Eye (tissue), 1 donor: ENCODE measurements around the gene C1orf232.
A peak's percentile ranks its signal among the peaks of the same experiment; 100 is the strongest.

Source experiments
- DNase-seq: peaks from one replicate; pipeline ENCODE4 v3.0.0-alpha.2; 2015

The C1orf232 gene

DNA sequence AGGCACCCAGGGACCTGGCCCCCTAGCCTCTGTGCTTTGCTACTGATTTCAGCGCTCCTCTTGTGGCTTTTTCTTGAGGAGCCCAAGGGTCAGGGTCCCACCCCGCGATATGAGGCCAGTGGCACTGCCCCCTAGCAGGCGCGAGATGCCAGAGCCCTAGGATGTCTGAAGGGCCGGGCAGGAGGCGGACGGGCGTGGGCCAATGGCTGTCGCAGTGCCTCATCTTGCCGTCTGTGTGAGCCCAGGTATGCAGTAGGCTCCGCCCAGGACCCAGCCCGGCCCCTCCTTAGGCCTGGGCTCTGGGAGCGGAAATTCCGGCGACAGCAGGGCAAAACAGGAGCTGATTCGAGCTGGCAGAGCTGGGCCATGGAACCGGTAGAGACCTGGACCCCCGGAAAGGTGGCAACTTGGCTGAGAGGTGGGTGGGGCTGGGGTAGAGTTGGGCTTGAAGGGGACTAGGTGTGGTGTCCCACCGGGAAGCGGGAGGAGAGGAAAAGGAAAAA is 8.5 kb upstream of the C1orf232 start, which contains the start of gene CNKSR1:
CNKSR1 (plus strand) TSS at position 310 of the 503 bp plus-strand sequence; CDS start at position 367, 57 bp downstream.
- no peak for DNase-seq

DNA sequence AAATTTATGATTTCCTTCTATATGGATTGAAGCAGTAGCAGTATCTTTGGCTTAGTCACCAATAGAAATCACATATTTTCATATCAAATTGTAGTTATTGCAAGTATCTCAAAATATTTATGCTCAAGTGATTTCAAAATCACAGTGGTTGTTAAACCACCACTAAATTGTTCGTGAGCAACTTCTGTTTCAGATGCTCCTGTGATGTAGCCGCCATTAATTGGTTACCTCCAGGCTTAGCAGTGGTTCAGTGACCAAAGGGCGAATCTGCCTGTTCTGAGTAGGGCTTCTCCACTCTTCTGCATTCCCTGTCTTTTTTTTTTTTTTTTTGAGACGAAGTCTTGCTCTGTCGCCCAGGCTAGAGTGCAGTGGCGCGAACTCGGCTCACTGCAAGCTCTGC is 6.6 kb upstream of the C1orf232 start:
- no peak for DNase-seq

DNA sequence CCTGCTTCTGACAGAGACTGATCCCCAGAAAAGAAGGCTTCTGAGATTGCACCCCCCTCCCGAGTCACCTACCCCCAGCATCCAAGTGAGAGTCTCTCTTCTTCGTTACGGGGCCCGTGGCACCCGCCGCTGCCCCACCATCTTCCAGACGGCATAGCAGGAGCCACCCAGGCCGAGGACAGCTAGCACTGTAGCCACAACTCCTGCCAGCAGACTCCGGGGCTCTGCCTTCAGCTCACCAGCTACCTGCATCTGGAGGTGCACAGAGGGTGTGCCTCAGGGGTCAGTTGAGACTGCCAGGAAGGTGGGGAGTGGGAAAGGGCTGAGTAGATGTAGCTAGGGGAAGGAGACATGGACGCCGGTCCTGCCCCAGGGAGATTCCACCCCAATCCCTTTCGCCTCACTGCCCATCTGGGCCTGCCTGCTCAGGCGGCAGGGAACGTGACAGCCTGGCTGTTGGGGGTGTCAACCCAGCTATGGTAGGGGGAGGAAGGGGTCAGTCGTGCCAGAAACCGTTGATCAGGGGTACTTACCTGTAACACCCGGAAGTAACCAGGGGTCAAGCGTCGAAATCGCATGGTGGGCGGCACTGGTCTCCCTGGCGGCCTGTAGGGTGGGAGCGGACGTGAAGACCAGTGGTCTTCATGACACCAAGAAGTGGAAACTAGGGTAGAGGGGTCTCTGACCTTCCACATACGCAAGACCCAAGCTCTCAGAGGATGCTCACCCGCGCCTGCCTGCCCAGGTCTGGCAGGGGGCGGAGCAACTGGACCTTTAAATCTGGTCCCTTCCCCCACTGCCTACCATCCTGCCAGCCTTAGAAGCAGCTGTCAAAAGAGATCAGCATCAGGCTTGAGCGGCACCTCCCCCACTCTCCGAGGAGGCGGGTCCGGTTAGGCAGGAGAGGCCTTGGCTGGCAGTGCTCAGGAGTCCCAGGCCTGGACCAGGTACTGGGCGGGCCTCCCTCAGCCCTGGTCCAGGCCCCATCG is 2.6 kb upstream of the C1orf232 start, which contains the start of gene ZNF593OS:
ZNF593OS (minus strand) TSS at position 749 of the 989 bp plus-strand sequence; CDS start at position 578, 171 bp downstream.
- peak; percentile 99 for DNase-seq

DNA sequence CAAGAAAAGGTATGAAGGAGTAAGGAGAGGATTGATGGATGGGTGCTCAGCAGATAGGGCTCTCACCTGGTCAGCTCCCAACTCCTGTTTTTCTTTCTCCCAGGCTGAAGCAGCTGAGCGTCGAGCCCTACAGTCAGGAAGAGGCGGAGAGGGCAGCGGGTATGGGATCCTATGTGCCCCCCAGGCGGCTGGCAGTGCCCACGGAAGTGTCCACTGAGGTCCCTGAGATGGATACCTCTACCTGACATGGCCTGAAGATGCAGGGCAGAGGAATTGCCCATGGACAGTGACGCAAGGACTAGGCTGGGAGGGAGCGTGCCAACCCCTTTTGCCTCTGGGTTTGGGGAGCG is 1.7 kb upstream of the C1orf232 start:
- DNase-seq, result no peak

DNA sequence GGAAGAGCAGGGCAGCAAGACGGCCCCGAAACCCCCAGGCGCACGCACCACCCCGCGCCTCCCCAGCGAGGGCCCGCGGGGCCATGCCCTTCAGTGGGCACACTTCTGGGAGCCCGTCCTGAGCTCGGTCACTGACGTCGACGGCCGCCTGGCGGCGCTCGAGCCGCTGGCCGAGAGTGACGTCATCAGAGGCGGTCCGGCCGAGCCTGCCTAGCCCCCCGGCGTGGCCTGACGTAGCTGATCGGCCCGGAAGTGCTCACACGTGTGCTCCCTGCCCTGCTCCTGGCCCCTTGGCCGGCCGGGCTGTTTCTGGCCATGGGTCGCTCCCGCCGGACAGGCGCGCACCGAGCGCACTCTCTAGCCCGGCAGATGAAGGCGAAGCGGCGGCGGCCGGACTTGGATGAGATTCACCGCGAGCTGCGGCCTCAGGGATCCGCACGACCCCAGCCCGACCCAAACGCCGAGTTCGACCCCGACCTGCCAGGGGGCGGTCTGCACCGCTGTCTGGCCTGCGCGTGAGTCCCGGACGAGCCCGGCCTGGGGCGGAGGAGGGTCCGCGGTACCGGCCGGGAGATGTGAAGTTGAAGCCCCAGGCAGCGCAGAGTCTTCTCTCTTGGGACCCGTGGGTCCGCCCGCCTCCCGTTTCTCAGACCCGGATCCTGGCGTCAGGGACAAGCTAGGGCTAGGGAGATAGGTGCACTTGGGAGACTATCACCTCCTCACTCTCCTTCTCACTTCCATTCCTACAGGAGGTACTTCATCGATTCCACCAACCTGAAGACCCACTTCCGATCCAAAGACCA is 1.1 kb upstream of the C1orf232 start, which contains the start of gene ZNF593:
ZNF593 (plus strand) TSS at position 240 of the 803 bp plus-strand sequence; CDS start at position 316, 76 bp downstream.
- peak; percentile 95 for DNase-seq

DNA sequence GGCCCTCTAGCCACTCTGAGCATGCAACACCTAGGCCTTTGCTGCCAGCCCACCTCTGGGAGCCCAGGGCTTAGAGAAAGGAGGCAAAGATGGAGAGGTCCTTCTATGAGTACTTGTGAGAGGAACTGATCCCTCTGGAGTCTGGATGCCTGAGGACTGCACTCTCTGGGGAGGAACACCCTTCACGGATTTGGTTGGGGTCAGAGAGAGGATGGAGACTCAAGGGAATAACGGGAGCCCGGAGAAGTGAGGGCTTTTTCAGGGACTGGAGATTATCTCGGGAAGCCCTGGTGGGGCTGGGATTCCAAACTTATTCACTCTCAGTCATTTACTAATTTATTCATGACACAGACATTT is 413 bp upstream of the C1orf232 start:
- no peak for DNase-seq

DNA sequence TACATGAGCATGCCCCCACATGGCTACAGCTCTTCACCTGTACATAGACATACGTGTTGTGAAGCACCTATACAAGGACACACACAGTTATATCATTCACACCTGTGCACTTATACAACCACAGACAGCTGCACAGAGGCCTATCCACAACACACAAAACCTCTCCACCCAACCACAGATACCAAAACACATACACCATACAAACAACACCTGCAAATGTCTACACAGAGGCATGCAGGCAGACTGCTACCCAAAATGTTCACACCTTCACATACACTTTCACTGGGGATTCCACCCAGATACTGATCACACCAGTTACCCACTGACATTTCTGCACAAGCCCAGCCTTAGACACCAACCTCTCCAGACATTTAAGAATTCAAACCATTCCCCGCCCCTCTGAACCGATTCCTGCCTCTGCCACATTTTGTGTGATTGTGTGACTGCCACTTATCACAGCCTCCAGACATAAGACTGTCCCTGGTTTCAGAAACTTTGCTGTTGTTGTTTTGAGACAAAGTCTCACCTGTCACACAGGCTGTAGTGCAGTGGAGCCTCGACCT is 2.0 kb downstream of the C1orf232 start:
- no peak for DNase-seq

DNA sequence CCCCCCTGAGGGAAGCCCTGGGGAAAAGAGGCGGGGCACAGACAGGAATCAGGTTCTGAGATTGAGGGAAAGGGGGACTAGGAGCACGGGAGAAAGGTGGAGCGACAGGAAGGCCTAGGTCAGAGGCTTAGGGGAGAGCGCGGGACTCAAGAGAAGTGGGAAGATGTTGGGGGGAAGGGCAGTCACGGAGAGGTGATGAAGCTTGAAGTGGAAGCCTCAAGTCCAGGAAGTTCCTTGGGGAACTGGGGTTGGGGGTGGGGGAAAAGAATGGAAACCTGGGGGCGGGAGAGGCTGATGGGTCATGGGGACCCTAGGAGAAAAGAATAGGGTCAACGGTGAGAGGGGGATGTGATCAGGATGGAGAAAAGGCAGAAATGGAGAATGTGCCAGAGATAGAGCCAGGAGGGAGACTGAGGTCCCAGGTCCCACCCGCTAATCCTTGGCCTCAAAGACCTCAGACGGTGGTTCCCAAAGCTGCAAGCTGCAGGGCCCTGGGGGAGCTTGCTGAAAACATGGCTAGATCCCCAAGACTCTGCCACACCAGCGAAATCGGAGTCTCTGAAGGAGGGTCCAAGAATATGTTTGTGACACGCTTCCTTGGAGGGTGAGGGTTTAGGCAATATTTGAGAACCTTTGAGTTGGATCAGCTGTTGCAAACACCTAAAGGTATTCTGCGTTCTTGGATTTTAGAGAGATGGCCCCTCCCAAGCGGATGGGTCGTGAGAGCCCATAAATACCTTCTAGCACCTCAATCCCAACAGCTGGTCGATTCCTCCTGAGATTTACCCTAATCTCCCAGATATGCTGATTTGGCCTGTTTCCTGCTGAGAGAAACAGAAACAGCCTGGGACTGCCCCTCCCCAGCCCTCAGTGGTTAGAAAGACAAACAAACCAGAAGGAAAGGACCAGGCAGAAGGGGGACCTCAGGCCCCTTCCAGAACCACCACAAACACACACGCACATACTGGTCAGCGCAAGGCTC is 3.6 kb downstream of the C1orf232 start:
- DNase-seq, result no peak

DNA sequence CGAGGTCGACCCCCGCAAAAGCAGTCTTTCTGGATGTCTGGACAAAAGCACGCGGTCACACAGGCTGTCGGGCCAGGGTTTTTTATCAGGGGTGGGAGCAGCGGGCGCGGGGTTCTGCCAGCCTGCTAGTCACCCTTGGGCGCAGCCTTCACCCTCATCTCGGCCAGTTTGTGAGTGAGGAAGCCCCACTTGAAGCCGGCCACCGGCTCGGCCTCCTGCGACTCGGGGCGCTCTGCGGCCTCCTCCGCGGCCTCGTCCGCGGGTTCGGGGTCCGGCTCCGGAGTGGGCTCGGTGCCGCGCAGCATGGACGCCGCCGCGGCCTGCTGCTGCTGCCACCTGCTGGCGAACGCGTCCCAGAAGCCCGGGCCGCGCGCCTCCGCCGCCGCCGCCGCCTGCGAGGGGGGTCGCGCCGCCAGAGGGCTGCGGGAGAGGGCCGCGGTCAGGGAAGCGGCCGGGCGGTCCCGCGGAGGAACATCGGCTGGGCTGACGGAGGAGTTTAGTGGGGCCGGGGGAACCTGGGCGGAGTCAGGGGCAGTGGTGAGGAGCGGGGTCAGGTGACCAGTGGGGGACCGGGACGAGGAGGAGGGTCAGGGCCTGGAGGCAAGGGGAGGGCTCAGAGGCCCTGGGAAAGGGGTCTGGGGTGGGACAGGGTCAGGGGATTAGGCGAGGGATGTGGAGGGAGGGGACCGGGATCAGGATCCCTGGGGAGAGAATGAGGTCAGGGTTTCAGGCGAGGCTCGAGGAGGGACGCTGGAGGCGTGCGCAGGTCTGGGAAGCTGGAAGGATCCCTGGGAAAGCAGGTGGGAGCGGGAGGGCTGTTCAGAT is 4.5 kb downstream of the C1orf232 start:
- DNase-seq, result peak; percentile 83

DNA sequence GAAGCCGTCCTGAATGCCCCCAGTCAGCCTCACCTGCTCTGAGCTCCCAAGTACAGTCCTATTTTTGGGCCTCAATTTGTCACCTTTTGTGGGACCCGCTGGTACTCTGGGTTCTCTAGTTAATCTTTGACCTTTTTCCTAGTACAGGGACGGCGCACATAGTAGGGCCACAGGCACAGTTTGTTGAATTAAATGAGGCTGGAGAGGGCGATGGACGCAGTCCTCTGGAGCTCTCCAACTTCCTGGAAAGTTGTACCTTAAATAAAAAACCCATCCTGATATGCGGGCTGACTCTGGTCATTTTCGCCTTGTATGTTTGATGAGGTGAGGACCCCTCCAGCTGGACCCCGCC is 5.1 kb downstream of the C1orf232 start:
- no peak for DNase-seq

DNA sequence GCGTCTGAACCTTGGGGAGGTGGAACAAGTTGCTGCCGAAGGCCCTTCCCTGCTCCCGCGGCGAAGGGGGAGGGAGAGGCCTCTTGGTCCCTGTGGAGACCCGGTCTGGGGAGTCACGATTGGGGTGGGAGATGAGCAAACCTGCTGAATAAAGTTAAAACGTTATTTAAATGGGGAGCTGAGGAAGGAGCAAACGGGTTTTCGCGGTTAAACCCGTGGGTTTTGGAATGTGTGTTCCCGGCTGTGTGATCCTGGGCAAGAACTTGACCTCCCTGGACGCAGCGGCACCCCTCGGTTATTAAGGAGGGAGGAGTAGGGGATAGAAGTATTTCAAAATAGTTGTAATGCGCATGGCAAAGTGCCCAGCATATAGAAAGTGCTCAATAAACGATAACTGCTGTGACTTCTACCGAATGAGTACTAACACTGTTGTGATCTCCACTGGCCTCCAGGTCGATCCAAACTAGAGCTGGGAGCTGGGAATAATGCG is 6.5 kb downstream of the C1orf232 start:
- no peak for DNase-seq

DNA sequence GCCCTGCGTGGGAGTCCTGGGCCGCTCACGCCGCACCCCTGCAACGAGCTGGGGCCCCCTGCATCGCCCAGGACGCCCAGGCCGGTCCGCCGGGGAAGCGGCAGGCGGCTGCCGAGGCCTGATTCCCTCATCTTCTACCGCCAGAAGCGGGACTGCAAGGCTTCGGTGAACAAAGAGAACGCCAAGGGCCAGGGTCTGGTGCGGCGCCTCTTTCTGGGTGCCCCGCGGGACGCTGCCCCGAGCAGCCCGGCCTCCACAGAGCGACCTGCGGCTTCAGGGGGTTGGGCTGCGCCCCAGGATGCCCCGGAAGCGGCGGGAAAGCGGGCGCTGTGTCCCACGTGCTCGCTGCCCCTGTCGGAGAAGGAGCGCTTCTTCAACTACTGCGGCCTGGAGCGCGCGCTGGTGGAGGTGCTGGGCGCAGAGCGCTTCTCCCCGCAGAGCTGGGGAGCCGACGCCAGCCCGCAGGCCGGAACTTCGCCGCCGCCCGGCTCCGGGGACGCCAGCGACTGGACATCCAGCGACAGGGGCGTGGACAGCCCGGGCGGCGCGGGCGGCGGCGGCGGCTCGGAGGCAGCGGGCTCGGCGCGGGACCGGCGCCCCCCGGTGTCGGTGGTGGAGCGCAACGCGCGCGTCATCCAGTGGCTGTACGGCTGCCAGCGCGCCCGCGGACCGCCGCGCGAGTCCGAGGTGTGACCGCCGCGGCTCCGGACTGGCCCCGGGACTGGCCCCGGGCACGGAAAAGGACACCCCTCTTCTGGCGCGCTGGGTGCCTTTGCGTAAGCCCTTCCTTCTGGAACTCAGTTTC is 7.1 kb downstream of the C1orf232 start:
- DNase-seq, result peak; percentile 86

DNA sequence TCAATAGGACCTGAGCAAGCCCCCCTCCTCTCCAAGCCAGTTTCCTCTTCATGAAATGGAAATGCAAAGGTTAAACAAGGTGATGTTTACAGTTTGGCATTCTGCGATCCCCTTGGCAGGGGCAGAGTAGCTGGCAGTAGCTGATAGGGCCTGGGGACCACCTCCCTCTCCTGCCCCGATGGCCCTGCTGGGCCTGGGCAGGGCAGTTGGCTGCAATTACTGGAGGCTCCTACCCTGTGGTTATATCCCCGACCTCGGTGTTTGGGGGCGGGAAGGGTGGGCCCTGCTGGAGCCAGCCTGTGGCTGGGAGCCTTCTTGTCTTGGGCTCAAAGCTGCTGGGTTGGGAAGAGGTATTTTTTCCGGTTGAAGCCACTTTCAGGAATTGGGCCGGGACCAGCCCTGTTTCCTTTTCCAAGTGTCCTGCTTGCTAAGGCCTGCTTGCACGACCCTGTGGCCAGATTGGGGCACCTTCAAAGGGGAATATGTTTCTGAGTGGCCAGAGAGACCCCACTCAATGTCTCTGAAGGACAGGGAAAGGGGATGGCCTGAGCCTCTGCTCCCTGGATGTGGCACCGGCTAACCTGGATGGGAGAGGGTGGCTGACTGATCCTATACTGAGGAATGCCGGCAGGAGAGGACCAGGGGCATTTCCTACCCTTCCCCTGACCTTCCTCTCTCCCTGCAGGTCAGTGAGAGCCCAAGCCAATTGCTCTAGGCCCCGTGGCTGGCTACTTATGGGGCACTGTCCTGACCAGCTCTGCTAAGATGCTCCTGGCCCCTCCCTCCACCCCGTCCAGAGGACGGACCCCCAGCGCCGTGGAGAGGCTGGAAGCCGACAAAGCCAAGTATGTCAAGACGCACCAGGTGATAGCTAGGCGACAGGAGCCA is 8.0 kb downstream of the C1orf232 start:
- no peak for DNase-seq

DNA sequence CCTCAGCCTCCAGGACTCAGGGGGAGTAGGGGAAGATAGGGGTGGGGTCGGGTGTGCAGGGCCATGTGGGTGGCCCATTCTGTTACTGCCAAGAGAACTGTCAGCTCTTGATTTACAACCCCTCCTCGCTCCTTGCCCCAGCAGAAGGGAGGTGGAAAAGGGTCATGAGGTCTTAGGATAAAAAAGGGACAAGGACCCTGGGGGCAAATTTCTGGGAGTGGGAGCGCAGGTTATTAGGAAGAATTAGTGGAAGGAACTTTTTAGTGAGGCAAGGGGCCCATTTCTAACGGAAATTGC is 9.1 kb downstream of the C1orf232 start:
- DNase-seq, result no peak

DNA sequence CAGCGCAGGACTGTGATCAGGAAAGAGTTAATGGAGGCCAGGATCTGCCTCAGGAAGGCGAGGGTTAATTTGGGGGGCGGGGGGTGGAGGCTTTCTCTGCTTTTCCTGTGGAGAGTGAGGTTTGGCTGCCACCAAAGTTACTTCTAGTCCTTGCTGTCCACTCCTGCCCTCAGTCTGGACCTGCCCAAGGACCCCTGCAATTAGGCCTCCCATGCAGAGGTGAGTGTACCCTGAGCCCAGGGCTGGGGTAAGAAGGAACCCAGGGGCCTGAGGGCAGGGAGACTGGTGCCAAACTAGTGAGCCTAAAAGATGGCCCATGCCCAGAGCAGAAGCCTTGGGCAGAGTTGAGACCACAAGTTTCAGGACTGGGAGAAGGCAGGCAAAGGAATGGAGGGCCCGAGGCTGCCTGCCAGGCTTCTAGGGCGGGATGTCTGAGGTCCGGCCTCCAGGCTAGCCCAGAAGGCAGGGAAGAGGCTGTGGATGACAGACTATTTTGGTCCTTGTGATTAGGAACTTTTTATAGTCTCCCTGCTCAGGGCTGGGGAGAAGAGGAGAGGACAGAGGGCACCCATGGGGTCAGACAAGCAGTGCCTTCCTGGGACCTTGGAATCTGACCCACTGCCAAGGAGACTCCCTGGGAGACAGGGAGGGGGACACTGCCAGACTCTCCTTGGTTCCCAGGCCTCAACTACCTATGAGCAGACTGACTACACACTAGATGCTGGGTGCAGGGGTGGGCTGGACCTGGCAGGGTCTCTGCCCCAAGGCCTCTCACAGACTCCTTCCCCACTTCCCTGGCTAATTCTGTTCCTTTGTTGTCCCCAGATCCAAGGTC is 9.6 kb downstream of the C1orf232 start, which contains the start of gene FAM110D:
FAM110D (plus strand) TSS at position 172 of the 835 bp plus-strand sequence. CDS start 2,213 bp downstream, outside the sequence.
- no peak for DNase-seq

DNA sequence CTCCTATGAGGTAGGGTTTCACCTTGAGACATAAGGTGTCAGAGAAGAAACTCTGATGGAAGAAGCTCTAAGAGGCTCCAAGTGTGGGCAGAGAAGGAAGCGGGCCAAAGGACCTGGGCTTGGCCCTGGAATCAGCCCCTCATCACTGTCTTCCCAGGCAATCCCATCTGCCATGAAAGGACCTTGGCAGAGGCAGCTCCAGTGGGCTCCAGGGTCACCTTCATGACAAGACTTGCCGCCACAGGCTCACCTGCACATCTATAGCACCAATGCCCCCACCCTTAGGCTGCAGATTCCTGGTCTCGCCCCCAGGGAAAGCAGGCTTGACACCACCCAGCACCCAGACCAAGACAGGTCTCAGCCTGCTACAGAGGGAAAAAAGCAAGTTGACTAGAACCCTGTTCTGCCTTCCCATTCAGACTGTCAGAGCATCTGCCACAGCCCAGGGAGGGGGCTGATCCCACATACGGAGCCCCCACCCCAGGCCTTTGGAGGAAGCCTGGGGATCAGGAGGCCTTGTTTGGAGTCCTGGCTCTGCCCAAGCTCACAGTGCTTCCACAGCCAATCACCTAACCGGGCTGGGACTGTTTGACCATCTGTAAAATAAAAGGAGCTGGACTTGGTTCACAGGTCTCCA is 10.4 kb downstream of the C1orf232 start:
- no peak for DNase-seq
